HEK293 (cell line): ENCODE measurements around the gene TMEM164.

ENCODE experiments used
- CTCF ChIA-PET: fragments of 350-600 bp; formaldehyde crosslinking; extraction: SDS; loops from one replicate; lab custom pipeline; 2021; ENCODE audit warnings: antibody characterized with exemption; lab: Yijun Ruan, JAX
- POLR2A ChIA-PET: fragments of 300-600 bp; formaldehyde crosslinking; extraction: SDS; loops from one replicate; lab custom pipeline; 2020; ENCODE audit warnings: antibody characterized with exemption, inconsistent platforms; lab: Yijun Ruan, JAX
- H3K27ac ChIP-seq: fragments of 200-500 bp; sonication (Bioruptor generic); 2 replicates; pipeline ENCODE4 v1.5.1; 2014; ENCODE audit warnings: low read depth, low read length, control low read depth, inconsistent platforms; ENCODE audit errors: extremely low read depth
- H3K36me3 ChIP-seq, 2 experiments: fragments of 200-500 bp in 1 of 2; sonication (Bioruptor generic) in 1 of 2; 1 replicate in 1 of 2; 2 replicates in 1 of 2; pipeline ENCODE4 v1.5.1; 2014 to 2017; ENCODE audit warnings: inconsistent platforms in 2 of 2, low read length in 2 of 2; ENCODE audit not compliant: control insufficient read depth in 2 of 2, insufficient read depth in 1 of 2
- H3K4me1 ChIP-seq: fragments of 200-500 bp; sonication (Bioruptor generic); 2 replicates; pipeline ENCODE4 v1.5.1; 2014; ENCODE audit warnings: mild to moderate bottlenecking, low read length, inconsistent platforms; ENCODE audit not compliant: control insufficient read depth, insufficient read depth
- H3K4me3 ChIP-seq: 2 replicates; pipeline ENCODE4 v1.5.1; 2011; ENCODE audit warnings: low read depth, mild to moderate bottlenecking, control low read depth, low read length, moderate library complexity
- H3K9me3 ChIP-seq: fragments of 200-500 bp; sonication (Bioruptor generic); 2 replicates; pipeline ENCODE4 v1.5.1; 2014; ENCODE audit warnings: low read depth, low read length, inconsistent platforms; ENCODE audit not compliant: control insufficient read depth, insufficient read depth
- GLIS2 ChIP-seq: fragments of 450-650 bp; formaldehyde crosslinking; IDR thresholded peaks from 2 replicates; pipeline ENCODE4 v1.5.1; 2016; ENCODE audit warnings: missing biosample characterization, missing genetic modification characterization
- TCF7L2 ChIP-seq: IDR thresholded peaks from 2 replicates; pipeline ENCODE4 v1.6.1; 2011; ENCODE audit warnings: low read depth, mild to moderate bottlenecking, inconsistent platforms, low read length, moderate library complexity, borderline replicate concordance
- ZFP3 ChIP-seq: fragments of 450-650 bp; formaldehyde crosslinking; IDR thresholded peaks from 2 replicates; pipeline ENCODE4 v1.5.1; 2016; ENCODE audit warnings: low read depth, missing biosample characterization, missing genetic modification characterization
- ZNF274 ChIP-seq, 2 experiments: fragments of 200-500 bp in 1 of 2; fragments of 450-650 bp in 1 of 2; sonication (Bioruptor generic) in 1 of 2; formaldehyde crosslinking in 1 of 2; IDR thresholded peaks; 2 replicates each; pipeline versions ENCODE4 v1.5.1 to v1.6.1; 2014 to 2016; ENCODE audit warnings: borderline replicate concordance in 1 of 2, inconsistent platforms in 1 of 2, low read length in 1 of 2, missing biosample characterization in 1 of 2, missing genetic modification characterization in 1 of 2
- ZNF473 ChIP-seq: fragments of 450-650 bp; formaldehyde crosslinking; IDR thresholded peaks from 2 replicates; pipeline ENCODE4 v1.5.1; 2017; ENCODE audit warnings: missing biosample characterization, missing genetic modification characterization
- ZNF555 ChIP-seq: fragments of 450-650 bp; formaldehyde crosslinking; conservative IDR thresholded peaks from 2 replicates; pipeline ENCODE4 v1.5.1; 2017; ENCODE audit warnings: missing biosample characterization, mild to moderate bottlenecking, missing genetic modification characterization, inconsistent platforms
- ZNF560 ChIP-seq: fragments of 450-650 bp; formaldehyde crosslinking; IDR thresholded peaks from 2 replicates; pipeline ENCODE4 v1.5.1; 2017; ENCODE audit warnings: missing biosample characterization, missing genetic modification characterization, borderline replicate concordance
- ZNF654 ChIP-seq: fragments of 450-650 bp; formaldehyde crosslinking; IDR thresholded peaks from 2 replicates; pipeline ENCODE4 v1.5.1; 2016; ENCODE audit warnings: low read depth, missing biosample characterization, missing genetic modification characterization
- ZSCAN30 ChIP-seq: fragments of 450-650 bp; IDR thresholded peaks from 2 replicates; pipeline ENCODE4 v1.5.1; 2018; ENCODE audit warnings: missing biosample characterization, mild to moderate bottlenecking, missing genetic modification characterization, moderate library complexity
- TF ChIP-seq, protein P1 (sequence below): IDR thresholded peaks from 2 replicates; pipeline ENCODE4 v1.6.1; 2011; ENCODE audit warnings: mild to moderate bottlenecking, low read depth, low read length, borderline replicate concordance
- TF ChIP-seq, protein P2 (sequence below): fragments of 450-650 bp; formaldehyde crosslinking; IDR thresholded peaks from 2 replicates; pipeline ENCODE4 v1.5.1; 2016; ENCODE audit warnings: missing biosample characterization, missing genetic modification characterization
- TF ChIP-seq, protein P3 (sequence below): fragments of 450-650 bp; formaldehyde crosslinking; IDR thresholded peaks from 2 replicates; pipeline ENCODE4 v1.5.1; 2016; ENCODE audit warnings: missing biosample characterization, missing genetic modification characterization, borderline replicate concordance
- TF ChIP-seq, protein P4 (sequence below): fragments of 450-650 bp; formaldehyde crosslinking; IDR thresholded peaks from 2 replicates; pipeline ENCODE4 v1.5.1; 2016; ENCODE audit warnings: missing biosample characterization, missing genetic modification characterization
- TF ChIP-seq, protein P5 (sequence below): fragments of 450-650 bp; formaldehyde crosslinking; IDR thresholded peaks from 2 replicates; pipeline ENCODE4 v1.5.1; 2016; ENCODE audit warnings: missing biosample characterization, missing genetic modification characterization
- TF ChIP-seq, protein P6 (sequence below): sonication (generic); formaldehyde crosslinking; IDR thresholded peaks from 2 replicates; pipeline ENCODE4 v1.8.1; 2022; ENCODE audit warnings: mild to moderate bottlenecking, moderate library complexity, missing genetic modification reagents

The TMEM164 gene

DNA sequence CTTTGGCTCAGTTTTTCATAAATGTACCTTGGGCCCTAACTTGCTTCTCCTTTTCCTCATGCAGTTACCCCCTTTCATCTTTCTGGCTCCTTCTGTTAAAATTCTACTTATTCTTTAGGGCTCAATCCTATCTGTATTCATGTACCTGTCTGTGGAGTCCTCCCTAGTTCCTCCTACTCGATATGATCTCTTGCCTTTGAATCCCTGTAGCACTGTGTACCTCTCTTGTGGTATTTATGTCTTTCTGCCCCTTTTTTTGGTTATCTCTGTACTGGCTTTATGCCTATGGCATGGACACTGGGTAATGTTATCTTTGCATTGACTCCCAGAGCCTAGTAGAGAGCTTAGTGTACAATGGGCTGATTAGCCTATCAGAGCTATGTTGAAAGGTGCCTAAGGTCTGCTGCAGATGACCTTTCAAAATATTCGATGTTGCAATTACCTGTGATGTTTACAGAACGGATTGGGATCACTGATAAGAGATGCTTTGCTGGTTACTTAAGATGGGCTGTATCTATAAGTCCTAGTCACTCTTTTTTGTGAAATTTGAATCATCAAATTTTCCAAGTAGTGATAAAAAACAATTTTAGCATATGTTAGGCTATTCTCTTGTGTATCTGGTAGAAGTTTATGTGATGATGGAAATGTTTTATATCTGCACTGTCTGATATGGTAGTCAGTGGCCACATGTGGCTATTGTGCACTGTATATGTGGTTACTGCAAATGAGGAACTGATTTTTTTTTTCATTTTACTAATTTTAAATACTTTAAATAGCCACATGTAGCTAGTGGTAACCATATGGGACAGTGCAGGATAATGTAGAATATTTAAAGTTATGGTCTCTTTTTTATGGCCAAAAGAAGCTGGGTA is 33.5 kb downstream of the TMEM164 start:
- no peaks in the 10 kb centered on the region for H3K36me3 ChIP-seq
- TF ChIP-seq, protein P1, sequence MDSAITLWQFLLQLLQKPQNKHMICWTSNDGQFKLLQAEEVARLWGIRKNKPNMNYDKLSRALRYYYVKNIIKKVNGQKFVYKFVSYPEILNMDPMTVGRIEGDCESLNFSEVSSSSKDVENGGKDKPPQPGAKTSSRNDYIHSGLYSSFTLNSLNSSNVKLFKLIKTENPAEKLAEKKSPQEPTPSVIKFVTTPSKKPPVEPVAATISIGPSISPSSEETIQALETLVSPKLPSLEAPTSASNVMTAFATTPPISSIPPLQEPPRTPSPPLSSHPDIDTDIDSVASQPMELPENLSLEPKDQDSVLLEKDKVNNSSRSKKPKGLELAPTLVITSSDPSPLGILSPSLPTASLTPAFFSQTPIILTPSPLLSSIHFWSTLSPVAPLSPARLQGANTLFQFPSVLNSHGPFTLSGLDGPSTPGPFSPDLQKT = no peak
- peak; percentile 18; the same call in 1 of the 2 replicates for TF ChIP-seq TCF7L2
- TF ChIP-seq, protein P2, sequence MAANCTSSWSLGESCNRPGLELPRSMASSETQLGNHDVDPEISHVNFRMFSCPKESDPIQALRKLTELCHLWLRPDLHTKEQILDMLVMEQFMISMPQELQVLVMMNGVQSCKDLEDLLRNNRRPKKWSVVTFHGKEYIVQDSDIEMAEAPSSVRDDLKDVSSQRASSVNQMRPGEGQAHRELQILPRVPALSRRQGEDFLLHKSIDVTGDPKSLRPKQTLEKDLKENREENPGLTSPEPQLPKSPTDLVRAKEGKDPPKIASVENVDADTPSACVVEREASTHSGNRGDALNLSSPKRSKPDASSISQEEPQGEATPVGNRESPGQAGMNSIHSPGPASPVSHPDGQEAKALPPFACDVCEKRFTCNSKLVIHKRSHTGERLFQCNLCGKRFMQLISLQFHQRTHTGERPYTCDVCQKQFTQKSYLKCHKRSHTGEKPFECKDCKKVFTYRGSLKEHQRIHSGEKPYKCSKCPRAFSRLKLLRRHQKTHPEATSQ (tag by site-specific recombination) = no peak
- TF ChIP-seq, all 188 proteins: peak for 1
- Histone ChIP-seq H3K4me1 (peaks cover 5% of the 10 kb centered on the region; the same call in 1 of the 2 replicates), H3K4me3 (no peak overlapping the region), H3K27ac (no peak overlapping the region), H3K9me3 (no peaks in the 10 kb centered on the region)
- CTCF ChIA-PET = interaction anchor here (0.6 to 1.6 kb wide), 5 partner anchors 93 to 401 kb away, joined by 3 to 5 read pairs (median 3); no protein-coding TSS in a partner anchor
- POLR2A ChIA-PET = no interaction called here

DNA sequence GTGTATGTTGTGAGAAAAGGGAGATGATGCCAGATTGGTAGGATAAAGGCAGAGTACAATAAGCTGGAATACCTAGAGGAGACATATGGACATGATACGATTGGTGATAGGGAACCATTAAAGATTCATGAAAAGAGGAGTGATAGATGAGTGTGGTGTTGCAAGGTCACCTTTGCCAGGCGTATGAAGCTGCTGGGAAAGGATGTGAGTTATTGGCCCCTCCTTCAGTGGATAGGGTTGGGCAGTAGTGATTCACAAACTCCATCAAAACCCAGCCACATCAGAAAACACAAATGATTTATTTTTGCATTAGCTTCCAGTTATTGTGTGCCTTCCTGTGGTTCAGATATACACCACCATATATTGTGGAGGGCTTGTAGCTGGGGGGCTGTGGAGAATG is 34.3 kb downstream of the TMEM164 start:
- no peak overlapping the region for H3K4me3 ChIP-seq
- H3K27ac ChIP-seq = no peak overlapping the region
- POLR2A ChIA-PET = interaction anchor here (0.5 kb wide), 1 partner anchor 41 kb away, joined by 3 read pairs; no protein-coding TSS in a partner anchor
- TF ChIP-seq, protein P3, sequence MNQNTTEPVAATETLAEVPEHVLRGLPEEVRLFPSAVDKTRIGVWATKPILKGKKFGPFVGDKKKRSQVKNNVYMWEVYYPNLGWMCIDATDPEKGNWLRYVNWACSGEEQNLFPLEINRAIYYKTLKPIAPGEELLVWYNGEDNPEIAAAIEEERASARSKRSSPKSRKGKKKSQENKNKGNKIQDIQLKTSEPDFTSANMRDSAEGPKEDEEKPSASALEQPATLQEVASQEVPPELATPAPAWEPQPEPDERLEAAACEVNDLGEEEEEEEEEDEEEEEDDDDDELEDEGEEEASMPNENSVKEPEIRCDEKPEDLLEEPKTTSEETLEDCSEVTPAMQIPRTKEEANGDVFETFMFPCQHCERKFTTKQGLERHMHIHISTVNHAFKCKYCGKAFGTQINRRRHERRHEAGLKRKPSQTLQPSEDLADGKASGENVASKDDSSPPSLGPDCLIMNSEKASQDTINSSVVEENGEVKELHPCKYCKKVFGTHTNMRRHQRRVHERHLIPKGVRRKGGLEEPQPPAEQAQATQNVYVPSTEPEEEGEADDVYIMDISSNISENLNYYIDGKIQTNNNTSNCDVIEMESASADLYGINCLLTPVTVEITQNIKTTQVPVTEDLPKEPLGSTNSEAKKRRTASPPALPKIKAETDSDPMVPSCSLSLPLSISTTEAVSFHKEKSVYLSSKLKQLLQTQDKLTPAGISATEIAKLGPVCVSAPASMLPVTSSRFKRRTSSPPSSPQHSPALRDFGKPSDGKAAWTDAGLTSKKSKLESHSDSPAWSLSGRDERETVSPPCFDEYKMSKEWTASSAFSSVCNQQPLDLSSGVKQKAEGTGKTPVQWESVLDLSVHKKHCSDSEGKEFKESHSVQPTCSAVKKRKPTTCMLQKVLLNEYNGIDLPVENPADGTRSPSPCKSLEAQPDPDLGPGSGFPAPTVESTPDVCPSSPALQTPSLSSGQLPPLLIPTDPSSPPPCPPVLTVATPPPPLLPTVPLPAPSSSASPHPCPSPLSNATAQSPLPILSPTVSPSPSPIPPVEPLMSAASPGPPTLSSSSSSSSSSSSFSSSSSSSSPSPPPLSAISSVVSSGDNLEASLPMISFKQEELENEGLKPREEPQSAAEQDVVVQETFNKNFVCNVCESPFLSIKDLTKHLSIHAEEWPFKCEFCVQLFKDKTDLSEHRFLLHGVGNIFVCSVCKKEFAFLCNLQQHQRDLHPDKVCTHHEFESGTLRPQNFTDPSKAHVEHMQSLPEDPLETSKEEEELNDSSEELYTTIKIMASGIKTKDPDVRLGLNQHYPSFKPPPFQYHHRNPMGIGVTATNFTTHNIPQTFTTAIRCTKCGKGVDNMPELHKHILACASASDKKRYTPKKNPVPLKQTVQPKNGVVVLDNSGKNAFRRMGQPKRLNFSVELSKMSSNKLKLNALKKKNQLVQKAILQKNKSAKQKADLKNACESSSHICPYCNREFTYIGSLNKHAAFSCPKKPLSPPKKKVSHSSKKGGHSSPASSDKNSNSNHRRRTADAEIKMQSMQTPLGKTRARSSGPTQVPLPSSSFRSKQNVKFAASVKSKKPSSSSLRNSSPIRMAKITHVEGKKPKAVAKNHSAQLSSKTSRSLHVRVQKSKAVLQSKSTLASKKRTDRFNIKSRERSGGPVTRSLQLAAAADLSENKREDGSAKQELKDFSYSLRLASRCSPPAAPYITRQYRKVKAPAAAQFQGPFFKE (tag by site-specific recombination) = no peak
- TF ChIP-seq ZNF654 (tag by site-specific recombination) (no peak), ZFP3 (no peak)
- TF ChIP-seq, all 188 proteins: peak for 0
- Histone ChIP-seq H3K4me1 (peaks cover 3% of the 10 kb centered on the region; the same call in 1 of the 2 replicates), H3K9me3 (no peaks in the 10 kb centered on the region), H3K36me3 (no peaks in the 10 kb centered on the region)
- CTCF ChIA-PET = interaction anchor here (0.6 to 1.6 kb wide), 3 partner anchors 111 to 376 kb away, joined by 3 to 5 read pairs (median 3); no protein-coding TSS in a partner anchor

DNA sequence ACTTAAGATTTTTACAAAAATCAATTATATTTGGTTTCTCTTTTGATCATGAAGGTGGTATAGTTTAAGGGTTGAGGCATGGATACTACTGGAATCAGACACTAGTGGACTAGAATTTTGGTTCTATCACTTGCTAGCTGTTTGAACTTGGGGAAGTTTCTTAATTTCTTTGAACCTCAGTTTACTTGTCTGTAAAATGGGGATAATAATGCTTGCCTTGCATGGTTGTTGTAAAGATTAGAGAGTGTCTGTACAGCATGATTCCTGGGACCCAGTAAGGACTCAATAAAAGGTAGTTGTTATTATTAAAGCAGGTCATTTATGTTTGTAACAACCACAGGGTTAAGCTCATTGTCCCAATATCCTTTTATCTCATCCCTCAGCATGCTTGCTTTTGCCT is 36.0 kb downstream of the TMEM164 start:
- Histone ChIP-seq H3K36me3 (no peaks in the 10 kb centered on the region), H3K4me3 (no peak overlapping the region), H3K9me3 (no peaks in the 10 kb centered on the region), H3K4me1 (no peaks in the 10 kb centered on the region), H3K27ac (no peak overlapping the region)
- ChIA-PET POLR2A (no interaction called here), CTCF (interaction anchor here (1.4 kb wide), 1 partner anchor 107 kb away, joined by 6 read pairs; no protein-coding TSS in a partner anchor)
- TF ChIP-seq GLIS2 = no peak
- no peak for TF ChIP-seq ZNF560 (tag by site-specific recombination)
- TF ChIP-seq, protein P4, sequence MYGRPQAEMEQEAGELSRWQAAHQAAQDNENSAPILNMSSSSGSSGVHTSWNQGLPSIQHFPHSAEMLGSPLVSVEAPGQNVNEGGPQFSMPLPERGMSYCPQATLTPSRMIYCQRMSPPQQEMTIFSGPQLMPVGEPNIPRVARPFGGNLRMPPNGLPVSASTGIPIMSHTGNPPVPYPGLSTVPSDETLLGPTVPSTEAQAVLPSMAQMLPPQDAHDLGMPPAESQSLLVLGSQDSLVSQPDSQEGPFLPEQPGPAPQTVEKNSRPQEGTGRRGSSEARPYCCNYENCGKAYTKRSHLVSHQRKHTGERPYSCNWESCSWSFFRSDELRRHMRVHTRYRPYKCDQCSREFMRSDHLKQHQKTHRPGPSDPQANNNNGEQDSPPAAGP (tag by site-specific recombination) = no peak
- TF ChIP-seq, protein P5, sequence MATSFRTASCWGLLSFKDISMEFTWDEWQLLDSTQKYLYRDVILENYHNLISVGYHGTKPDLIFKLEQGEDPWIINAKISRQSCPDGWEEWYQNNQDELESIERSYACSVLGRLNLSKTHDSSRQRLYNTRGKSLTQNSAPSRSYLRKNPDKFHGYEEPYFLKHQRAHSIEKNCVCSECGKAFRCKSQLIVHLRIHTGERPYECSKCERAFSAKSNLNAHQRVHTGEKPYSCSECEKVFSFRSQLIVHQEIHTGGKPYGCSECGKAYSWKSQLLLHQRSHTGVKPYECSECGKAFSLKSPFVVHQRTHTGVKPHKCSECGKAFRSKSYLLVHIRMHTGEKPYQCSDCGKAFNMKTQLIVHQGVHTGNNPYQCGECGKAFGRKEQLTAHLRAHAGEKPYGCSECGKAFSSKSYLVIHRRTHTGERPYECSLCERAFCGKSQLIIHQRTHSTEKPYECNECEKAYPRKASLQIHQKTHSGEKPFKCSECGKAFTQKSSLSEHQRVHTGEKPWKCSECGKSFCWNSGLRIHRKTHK (tag by site-specific recombination) = no peak
- TF ChIP-seq ZNF274 (IDR thresholded peaks at IDR 0.05; ENCODE audit: low read length) = no peak
- TF ChIP-seq ZNF274 (tag by site-specific recombination; IDR thresholded peaks at IDR 0.05; ENCODE audit: borderline replicate concordance) = no peak
- no peak for TF ChIP-seq ZNF555 (tag by site-specific recombination)
- TF ChIP-seq, protein P6, sequence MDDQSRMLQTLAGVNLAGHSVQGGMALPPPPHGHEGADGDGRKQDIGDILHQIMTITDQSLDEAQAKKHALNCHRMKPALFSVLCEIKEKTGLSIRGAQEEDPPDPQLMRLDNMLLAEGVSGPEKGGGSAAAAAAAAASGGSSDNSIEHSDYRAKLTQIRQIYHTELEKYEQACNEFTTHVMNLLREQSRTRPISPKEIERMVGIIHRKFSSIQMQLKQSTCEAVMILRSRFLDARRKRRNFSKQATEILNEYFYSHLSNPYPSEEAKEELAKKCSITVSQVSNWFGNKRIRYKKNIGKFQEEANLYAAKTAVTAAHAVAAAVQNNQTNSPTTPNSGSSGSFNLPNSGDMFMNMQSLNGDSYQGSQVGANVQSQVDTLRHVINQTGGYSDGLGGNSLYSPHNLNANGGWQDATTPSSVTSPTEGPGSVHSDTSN (CRISPR knock-in tag) = no peak
- no peak for TF ChIP-seq ZNF473 (tag by site-specific recombination)
- TF ChIP-seq ZSCAN30 = no peak
